ENCODE data around the gene ABCC5.

- TF ChIP-seq CTCF (IDR thresholded peaks at IDR 0.05; ENCODE audit: insufficient read depth, low read length, poor library complexity, severe bottlenecking): no peak
- TF ChIP-seq EZH2phosphoT487 (conservative IDR thresholded peaks at IDR 0.05; ENCODE audit: low read length): no peak
Observed at GRCh38 chr3:184016169-184016570, 1.5 kb downstream of the ABCC5 start.
